GM20000 (cell line): ENCODE results near the gene TLL2.
A peak's percentile ranks its signal among the peaks of the same experiment; 100 is the strongest.
"Not testable (repeated sequence)": the region's sequence is repeated elsewhere in the genome, so short reads cannot be mapped to it uniquely, and the experiment has no call there.

Experiments
- DNase-seq: peaks from one replicate; pipeline ENCODE4 v3.0.0; 2012; ENCODE audit warnings: low spot score
- TF ChIP-seq, protein P1 (sequence below): IDR thresholded peaks from 2 replicates; pipeline ENCODE4 v1.5.1; 2012; ENCODE audit warnings: mild to moderate bottlenecking, control low read depth; ENCODE audit errors: extremely low read depth, missing control alignments

The TLL2 gene

DNA sequence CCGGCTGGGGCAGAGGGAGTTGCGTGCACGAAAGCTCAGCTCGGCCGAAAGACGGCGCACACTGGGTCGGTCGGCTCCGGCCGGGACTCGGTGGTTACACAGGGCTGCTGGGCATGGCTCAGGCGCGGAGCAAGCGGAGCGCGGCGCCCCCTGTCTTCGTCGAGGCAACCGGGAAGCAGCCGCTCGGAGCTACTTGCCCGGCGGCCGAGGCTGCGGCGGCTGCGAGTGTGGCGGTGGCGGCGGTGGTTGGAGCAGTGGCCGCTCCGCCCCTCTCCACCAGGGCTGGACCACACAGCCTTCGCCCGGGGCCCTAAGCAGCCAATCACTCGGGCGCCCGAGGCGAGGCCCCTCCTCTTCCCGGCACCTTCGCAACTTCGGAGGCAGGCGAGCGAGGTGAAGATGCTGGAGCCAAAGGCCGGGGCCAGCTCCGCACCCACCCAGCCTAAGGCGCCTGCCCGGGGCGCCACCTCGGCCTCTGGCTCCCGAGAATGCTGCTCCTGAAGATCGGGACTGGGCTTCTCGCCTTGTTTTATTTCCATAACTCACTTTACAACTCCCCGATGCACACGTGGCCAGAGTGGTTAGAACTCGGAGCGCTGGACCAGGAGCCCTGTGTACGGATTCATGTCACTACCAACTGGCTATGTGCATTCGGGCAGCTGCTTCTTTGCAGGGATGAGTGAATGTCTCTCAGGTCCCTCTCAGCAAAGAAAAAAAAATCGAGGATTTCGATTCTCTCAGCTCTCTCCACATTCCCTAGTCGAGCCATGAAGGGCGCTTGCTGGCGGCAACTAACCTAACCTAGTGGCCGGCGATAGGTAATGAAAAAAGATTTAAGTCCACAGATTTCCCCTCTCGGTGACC, at the start of gene TLL2:
Gene TLL2 (minus strand): TSS at position 229 of the 864 bp plus-strand sequence. CDS start 241 bp downstream, outside the sequence.
- TF ChIP-seq, protein P1, sequence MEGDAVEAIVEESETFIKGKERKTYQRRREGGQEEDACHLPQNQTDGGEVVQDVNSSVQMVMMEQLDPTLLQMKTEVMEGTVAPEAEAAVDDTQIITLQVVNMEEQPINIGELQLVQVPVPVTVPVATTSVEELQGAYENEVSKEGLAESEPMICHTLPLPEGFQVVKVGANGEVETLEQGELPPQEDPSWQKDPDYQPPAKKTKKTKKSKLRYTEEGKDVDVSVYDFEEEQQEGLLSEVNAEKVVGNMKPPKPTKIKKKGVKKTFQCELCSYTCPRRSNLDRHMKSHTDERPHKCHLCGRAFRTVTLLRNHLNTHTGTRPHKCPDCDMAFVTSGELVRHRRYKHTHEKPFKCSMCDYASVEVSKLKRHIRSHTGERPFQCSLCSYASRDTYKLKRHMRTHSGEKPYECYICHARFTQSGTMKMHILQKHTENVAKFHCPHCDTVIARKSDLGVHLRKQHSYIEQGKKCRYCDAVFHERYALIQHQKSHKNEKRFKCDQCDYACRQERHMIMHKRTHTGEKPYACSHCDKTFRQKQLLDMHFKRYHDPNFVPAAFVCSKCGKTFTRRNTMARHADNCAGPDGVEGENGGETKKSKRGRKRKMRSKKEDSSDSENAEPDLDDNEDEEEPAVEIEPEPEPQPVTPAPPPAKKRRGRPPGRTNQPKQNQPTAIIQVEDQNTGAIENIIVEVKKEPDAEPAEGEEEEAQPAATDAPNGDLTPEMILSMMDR, result peak; percentile 35
- peak; percentile 88 for DNase-seq

DNA sequence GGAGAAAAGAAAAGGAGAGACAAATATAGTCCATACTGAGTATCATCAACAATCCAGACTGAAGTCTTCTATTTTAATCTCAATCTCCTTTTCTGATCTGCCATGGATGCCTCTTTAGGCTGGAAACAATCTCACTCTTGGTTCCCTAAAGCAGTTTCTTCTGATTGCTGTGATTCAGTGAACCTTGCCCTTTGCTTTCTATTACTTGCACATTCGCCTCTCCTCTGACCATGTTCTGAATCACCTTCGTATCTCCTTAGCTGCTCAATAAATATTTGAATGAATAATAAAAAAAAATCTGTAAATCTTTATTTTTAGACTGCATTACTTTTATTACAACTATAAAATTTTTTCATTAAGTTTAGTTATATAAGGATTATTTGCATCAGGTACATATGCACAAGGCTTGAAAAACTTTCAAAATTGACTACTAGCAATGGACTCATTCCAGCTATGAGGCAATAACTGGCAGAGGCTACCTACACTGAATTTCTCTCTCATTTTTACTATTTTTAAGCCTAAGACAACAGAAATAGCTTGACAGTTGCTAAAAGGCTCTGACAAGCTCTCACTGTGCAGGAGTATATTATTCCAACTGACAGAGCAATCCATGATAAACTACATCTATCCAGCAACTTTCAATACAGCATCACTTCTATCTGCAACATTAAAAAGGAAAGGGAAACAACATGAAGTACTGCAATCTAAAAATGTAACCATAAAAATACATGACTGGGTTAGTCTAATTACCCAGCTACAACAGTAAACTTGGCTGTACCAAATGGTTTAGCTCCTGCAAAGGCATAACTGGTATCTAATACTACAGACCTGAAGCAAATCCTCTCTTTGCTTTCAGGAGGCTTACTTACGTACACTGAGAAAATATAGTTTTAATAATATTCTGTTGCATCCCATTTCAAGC, 47.5 kb upstream of the TLL2 start:
- TF ChIP-seq, protein P1, result no peak
- DNase-seq, result no peak

DNA sequence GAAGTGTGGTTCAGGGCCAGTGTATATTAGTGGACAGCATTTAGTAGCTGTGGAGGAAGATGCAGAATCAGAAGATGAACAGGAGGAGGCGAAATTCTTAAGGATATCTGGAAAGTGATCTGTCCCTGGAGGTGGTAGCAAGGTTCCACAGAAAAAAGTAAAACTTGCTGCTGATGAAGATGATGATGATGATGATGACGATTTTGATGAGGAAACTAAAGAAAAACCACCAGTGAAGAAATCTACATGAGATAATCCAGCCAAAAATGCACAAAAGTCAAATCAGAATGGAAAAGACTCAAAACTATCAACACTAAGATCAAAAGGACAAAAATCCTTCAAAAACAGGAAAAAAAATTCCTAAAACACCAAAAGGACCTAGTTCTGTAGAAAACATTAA, 46.8 kb upstream of the TLL2 start:
- TF ChIP-seq, protein P1, result no peak
- DNase-seq, result no peak

DNA sequence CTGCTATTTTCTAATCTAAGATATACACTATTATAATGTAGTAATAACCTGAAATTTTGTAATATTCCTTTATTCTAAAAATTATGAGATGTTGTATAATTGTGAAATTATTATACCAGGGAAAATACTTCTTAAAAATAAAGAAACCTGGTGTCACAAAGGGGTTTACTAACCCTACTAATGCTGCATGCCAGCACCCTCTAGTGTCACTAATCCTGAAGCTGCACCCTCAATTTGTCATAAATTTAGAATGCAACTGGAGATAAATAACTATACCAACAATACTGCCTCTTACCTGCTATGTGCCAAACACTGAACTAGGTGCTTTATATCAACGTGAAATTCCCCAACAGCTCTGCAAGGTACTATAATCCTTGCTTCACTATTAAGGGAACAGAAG, 42.3 kb upstream of the TLL2 start:
- DNase-seq, result no peak
- TF ChIP-seq, protein P1, result peak; percentile 16

DNA sequence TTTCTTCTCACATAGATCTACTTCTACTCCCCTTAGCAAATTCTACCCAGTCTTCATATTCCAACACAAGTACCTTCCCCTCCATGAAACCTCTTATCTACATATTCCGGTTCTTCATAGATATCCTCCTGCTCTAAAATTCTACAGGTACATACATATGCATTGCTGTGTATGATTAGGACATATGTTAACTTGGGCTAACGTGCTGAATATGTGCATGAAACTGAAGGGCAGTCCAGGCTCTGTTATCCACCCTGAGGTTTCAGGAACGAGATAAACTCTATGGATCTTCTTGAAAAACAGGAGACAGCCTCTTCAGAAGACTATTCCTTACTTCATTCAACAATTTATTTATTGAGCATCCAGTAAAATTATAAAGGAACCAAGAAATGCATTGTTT, 41.6 kb upstream of the TLL2 start:
- DNase-seq, result no peak
- TF ChIP-seq, protein P1, result no peak

DNA sequence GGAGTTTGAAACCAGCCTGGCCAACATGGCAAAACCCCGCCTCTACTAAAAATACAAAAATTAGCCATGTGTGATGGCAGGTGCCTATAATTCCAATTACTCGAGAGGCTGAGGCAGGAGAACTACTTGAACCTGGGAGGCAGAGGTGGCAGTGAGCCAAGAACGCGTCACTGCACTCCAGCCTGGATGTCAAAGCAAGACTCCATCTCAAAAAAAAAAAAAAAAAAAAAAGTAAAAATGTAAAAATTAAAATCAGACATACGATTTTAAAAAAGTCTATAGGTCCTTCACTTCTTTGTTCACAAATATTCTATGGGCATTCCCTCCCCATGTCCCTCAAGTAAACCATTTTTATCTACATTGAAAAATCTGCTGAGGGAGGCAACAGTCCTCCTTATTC, 34.9 kb upstream of the TLL2 start:
- TF ChIP-seq, protein P1, result no peak
- no peak for DNase-seq

DNA sequence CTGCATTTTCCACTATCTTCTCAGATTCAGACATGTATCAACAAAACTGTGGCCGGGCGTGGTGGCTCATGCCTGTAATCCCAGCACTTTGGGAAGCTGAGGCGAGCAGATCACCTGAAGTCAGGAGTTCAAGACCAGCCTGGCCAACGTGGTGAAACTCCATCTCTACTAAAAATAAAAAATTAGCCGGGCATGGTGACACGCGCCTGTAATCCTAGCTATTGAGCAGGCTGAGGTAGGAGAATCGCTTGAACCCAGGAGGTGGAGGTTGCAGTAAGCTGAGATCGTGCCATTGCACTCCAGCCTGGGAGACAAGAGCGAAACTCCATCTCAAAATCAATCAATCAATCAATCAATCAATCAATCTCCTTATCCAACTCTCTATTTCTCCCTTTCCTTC, 31.8 kb upstream of the TLL2 start:
- DNase-seq, result not testable (repeated sequence)
